Medulla oblongata (tissue), 1 donor: Measurements from ENCODE around the gene MMAB.

Experiments used
- DNase-seq: peaks from one replicate; pipeline ENCODE4 v3.0.0-alpha.2; 2015; ENCODE audit errors: extremely low spot score

Gene MMAB

DNA sequence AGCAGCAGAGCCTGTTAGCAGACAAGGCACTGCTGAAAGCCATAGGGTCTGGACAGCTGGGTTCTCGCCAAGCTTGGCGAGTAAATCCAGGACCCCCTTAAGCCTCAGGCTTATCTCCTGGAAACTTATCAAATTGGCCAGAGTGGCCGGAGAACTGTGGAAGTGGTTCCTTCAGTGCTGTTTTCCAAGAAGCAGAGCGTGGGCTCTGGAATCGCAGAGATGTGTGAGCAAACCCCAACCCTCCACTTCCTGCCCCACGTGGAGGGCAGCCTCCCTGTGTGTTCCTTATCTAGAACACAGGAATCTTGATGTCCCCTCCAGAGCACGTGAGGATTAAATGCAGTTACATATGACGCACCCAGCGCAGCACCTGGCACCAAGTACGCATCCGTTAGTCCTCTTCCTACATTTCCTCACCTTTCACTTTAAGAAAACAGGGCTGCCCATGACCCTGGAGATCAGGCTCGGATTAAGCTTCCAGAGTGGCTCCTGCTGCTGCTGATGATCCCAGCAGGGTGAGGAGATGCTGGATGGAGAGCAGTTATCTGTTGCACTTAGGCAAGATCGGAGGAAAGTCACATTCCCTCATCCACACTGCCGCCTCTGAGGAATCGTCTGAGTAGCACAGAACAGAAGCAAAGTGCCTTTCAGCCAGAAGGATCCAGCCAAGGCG is 35.0 kb downstream of the MMAB start:
- no peak for DNase-seq

DNA sequence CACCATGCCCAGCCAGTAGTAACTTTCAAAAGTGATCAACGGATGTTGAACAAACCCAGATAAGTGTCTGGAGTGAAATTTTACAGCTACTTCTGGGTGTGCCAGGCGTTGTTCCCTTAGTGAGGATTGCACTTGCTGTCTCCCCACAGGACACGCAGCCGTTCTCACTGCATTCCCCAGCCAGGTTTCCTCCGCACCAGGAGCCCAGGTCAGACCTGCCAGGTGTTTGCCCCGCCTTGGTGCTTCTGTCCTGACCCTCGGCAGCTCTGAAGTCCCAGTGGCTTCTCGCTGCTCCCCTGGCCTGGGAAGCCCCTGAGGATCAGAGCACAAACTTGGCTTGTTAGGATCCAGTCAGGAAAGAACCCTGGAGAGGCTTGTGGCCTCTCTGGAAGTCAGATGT is 36.2 kb downstream of the MMAB start:
- no peak for DNase-seq

GRCh38 chr12:109535863-109536250 is 37.4 kb downstream of the MMAB start:
- DNase-seq: no peak

DNA sequence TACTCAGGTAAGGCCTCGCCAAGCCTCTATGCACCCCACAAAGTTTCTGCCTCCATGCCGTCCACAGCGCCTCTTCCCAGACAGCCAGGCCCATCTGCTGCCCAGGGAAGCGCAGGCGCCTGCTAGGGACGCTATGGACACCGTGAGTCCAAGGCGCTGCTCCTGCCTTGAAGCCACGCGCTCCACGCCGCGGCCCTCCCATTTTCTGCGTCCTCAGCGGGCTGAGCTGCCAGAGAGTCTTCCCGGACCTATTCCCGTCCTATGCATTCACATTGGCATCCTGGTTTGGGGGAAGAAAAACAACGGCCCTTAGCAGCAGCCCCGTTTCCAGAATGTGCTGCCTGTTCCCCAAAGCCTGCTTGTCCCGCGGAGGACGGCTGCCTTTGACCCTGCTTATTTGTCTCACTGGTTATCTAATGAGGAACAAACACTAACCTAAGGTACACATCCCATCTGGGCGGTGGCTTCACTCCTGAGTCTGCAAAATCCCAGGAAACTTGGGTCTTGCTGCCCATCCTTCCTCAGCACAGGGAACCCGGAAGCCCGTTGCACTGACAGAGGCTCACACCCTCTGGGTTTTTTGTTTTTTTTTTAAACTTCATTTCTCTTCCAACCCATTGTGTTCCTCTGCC is 38.0 kb downstream of the MMAB start:
- DNase-seq: no peak

DNA sequence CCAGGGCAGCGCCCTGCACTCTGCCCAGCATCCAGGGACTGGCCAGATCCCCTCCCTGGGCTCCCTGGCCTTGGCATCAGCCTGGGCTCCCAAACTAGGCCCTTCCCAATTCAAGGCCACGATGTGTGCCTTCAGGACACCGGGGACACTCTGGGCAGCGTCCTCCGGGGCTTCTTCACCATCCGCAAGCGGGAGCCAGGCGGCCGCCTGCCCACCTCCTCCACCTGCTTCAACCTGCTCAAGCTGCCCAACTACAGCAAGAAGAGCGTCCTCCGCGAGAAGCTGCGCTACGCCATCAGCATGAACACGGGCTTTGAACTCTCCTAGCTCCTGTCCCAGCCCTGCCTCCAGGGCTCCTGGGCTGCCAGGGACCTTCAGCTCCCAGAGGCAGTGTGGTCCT is 38.8 kb downstream of the MMAB start:
- DNase-seq: no peak

GRCh38 chr12:109533487-109533740 is 39.9 kb downstream of the MMAB start:
- no peak for DNase-seq

DNA sequence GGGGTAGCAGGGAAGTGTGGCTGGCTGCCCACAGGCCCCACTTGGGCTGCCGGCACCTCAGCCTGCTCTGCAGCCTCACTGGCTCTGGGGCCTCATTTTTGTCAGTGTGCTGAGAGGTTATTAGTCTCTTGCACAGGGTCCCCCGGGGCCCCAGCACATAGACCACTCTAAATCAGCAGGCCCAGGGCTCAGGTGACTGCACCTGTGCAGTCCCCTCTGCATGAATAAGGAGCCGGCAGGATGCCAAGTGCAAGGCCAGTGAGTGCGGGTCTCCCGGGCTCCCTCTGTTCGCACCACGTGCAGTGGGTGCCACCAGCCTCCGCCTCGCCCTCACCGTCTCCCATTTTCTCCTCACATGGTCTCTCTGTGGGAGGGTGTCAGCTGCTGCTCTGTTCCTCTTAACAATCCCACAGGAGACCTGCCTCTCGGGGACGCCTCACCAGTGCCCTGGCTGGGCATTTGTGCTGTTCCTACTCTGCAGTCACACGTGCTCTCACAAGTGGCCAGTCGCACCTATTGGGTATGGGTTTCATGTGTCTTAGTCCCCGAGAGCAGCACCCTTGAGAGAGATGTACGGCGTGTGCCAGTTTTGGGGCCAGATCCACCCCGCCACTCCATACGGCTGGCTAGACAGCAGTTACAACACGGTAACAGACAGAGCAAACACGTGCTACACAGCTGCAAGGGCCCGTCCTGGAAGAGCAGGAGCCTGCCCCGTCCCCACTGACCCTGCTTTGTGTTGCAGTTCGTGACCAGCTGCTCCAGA is 40.4 kb downstream of the MMAB start:
- DNase-seq: no peak

DNA sequence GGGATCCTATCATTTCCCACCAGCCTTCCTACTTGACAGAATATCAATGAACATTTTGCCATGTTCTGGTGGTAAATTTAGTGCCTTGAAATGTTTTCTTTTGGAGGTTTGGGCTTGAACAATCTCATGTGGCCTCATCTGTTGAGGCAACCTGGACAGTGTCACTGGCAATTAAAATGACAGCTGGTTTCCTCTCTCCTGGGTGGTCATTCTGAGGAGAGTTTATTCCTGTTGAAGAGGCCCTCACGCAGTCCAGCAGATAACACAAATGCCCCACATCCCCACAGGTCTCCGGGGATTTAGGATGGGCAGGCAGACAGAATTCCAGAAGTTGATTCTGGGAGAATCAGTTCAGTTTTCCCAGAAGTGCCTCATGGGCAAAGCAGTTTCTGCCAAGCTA is 41.9 kb downstream of the MMAB start:
- no peak for DNase-seq

GRCh38 chr12:109529691-109530640 is 43.3 kb downstream of the MMAB start:
- peak; percentile 35 for DNase-seq

GRCh38 chr12:109527489-109528123 is 45.7 kb downstream of the MMAB start:
- DNase-seq: no peak

- no peak for DNase-seq
Observed at GRCh38 chr12:109525279-109525585, 48.1 kb downstream of the MMAB start.

- DNase-seq: no peak
Observed at GRCh38 chr12:109524466-109525278, 48.6 kb downstream of the MMAB start.

- DNase-seq: no peak
Observed at GRCh38 chr12:109523504-109523903, 49.8 kb downstream of the MMAB start.

DNA sequence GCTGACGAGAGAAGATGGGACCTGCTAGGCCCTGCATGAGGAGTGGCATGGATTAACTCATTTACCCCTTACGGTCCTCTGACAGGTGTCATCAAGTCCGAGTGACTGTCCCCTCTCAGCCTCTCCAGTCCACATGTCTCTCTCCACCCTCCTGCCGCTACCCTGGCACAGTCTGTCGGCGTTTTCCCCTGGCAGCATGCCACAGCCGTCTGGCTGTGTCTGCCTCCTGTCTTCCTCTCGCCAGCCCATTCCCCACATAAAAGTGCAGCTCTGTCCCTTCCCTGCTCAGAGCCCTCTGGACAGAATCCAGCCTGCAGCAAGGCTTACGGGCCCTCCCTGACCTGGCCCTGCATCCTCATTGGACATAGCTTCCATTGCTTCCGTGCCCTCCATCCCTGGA is 50.2 kb downstream of the MMAB start:
- peak; percentile 39 for DNase-seq

DNA sequence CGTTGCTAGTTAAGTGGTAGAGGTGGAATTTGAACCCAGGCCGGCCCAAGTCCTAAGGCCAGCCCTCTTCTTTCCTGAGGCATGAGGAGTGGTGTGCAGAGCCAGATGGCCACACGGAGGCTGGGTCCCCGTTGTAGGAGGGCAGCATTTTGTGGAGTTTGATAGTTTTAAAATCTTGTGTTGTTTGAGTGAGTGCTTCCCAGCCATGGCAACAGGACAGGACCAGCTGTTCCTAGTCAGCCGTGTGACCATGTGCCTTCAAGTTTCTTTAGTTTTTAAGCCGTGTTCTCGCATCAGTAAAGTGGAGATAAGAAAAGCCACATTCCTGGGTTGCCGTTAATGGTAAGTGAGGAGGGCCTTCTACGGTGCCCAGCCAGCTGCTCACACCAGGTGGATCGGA is 51.5 kb downstream of the MMAB start:
- no peak for DNase-seq

DNA sequence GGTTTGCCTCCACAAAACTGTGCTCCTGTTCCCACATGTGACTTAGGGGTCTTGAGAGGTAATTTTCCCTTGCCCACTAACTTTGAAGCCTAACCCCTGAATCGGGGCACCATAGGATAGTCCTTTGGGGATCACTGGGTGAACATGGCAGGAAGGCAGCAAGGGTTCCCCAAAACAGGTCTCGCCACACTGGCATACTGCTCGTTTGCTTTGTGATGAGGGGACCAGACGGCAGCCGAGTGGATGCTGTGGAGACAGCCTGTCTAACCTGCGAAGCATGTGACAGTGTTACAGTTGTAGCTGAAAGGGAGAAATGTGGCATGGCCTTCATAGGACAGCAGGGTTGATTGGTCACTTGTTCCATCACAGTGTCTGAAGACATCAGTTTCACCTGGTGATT is 53.5 kb downstream of the MMAB start:
- DNase-seq: no peak

GRCh38 chr12:109518820-109519665 is 54.3 kb downstream of the MMAB start:
- peak; percentile 85 for DNase-seq

GRCh38 chr12:109517619-109518018 is 55.7 kb downstream of the MMAB start:
- DNase-seq: no peak

DNA sequence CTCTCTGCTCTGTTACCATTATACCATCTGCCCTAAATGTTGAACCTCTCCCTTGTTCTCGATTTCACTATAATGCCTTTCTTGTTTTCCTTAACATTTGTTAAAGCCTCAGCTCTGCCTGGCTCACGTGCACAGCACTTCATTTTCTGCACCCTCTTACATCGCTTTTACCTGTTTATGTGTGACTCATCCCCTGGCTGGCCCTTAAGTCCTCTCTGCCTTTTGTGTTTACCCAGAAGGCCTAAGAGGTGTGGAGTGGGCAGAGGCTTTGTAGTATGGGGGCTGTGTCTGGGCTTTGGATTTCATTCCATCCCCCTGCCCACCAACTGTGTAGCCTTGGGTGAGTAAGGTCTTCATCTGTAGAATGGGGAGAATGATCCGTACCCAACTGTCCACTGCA is 59.3 kb downstream of the MMAB start:
- no peak for DNase-seq

DNA sequence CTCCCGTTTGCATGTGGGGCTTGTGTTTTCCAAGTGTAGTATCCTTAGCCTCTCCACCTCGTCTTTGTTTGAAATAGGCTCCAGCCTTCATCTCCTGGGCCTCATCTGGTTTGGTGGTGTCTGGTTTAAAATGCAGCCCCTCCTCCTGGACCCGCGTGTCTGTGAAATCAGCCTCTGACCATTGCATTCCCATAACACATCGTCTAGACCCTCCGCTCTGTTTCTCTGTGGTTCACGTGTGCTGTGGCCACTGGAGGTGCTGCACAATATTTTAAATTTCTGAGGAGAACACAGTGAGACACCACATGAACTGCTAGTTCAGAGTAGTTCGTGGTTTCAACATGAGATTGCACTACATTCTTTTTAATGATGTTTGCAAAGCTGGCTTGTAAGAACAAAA is 60.3 kb downstream of the MMAB start:
- no peak for DNase-seq
